ENCODE data around the gene PADI1. TPM values are rescaled to one million over a fixed set of nuclear protein-coding genes. Genes with fewer than 3 reads are reported as not detected.

PADI1 gene
- total and polyA plus RNA-seq, 2 of the 8 experiments (the other 6 are each of a cell fraction or from before 2014, with no cell fraction given) = 0.20 to 0.30 TPM

DNA sequence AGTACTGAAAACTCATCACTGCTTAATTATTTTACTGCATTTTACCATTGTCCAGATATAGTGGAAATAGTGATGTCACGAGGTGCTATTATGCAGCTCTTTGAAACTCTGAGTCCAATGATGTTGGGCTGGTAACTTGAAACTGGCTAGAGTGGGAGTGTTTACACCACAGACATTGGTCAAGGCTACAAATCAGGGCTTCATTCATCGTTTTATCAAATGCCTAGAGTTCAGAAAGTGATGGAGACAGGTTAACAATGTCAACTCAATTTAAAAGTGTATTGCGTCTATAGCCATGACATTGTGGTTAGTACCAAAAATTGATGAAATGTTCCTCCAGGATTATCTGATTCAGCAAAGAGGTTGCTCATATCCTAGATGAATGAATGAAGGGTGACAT, 12.7 kb downstream of the PADI1 start:
- POLR2A ChIA-PET (ENCODE audit: partially characterized antibody) = no interaction called here
- 84% methylated on average over 3 of the region's 3 CpGs; no CpG with 5 or more reads in 1 of the 2 experiments for WGBS, 2 experiments (ENCODE audit: extremely low coverage in 1 of 2, insufficient coverage in 1 of 2, insufficient read length in 1 of 2, insufficient replicate concordance in 2 of 2, low coverage in 1 of 2, low lambda C conversion rate in 2 of 2, missing lambda C conversion rate in 1 of 2)
- H2AK5ac ChIP-seq (ENCODE audit: low read depth, low read length) = no peak overlapping the region
- peaks cover 0 to 3% (median 0%) of the 10 kb centered on the region in 4 experiments; a peak in 2 of 7 replicates for H3K27me3 ChIP-seq (replicated peaks in 1 of 4; ENCODE audit: control insufficient read depth in 3 of 4, extremely low read depth in 1 of 4, insufficient read depth in 3 of 4, low read length in 3 of 4)
- H3K18ac ChIP-seq (ENCODE audit: extremely low read depth, low read length) = no peak overlapping the region
- H3K36me3 ChIP-seq (ENCODE audit: control insufficient read depth in 2 of 4, insufficient read depth in 4 of 4, low read length in 3 of 4) = no peaks in the 10 kb centered on the region
- H2BK120ac ChIP-seq (replicated peaks; ENCODE audit: low read depth, low read length) = no peak overlapping the region
- no peak overlapping the region for H3K56ac ChIP-seq (replicated peaks; ENCODE audit: insufficient read length, low read depth, low read length)
- H4K8ac ChIP-seq (ENCODE audit: extremely low read depth, insufficient read depth, low read length) = no peak overlapping the region
- no peak for FAIRE-seq
- H2BK15ac ChIP-seq (ENCODE audit: low read length) = no peak overlapping the region
- H2AFZ ChIP-seq (ENCODE audit: low read length) = no peak overlapping the region
- no peak overlapping the region for H2BK5ac ChIP-seq (ENCODE audit: low read depth, low read length)
- peaks cover 0 to 11% (median 4%) of the 10 kb centered on the region in 4 experiments; a peak in 6 of 7 replicates for H3K4me1 ChIP-seq (replicated peaks in 1 of 4; ENCODE audit: control insufficient read depth in 3 of 4, insufficient read depth in 4 of 4, low read length in 3 of 4)
- no peak overlapping the region for H3K23ac ChIP-seq (ENCODE audit: insufficient read length)
- H3K4me2 ChIP-seq (ENCODE audit: insufficient read depth in 1 of 2, low read depth in 2 of 2, low read length in 2 of 2) = no peak overlapping the region
- H3K79me2 ChIP-seq (ENCODE audit: control insufficient read depth in 1 of 2, insufficient read depth in 2 of 2, low read length in 2 of 2) = no peaks in the 10 kb centered on the region
- no peak overlapping the region for H2BK20ac ChIP-seq (ENCODE audit: low read length)
- H4K20me1 ChIP-seq (replicated peaks in 1 of 2; ENCODE audit: control insufficient read depth in 1 of 2, insufficient read depth in 2 of 2, low read length in 2 of 2) = no peaks in the 10 kb centered on the region
- H4K91ac ChIP-seq (replicated peaks; ENCODE audit: insufficient read length, low read length) = no peak overlapping the region
- H3K4me3 ChIP-seq (ENCODE audit: extremely low read depth in 1 of 4, insufficient read depth in 2 of 4, low read depth in 3 of 4, low read length in 4 of 4) = no peak overlapping the region
- no peak overlapping the region for H3K14ac ChIP-seq (ENCODE audit: insufficient read length)
- no peak overlapping the region for H3K4ac ChIP-seq (replicated peaks; ENCODE audit: insufficient read length, low read depth, low read length)
- no peaks in the 10 kb centered on the region for H3K9me3 ChIP-seq (ENCODE audit: insufficient read depth in 2 of 2, low read depth in 1 of 2, low read length in 1 of 2)
- CTCF ChIA-PET (ENCODE audit: partially characterized antibody) = no interaction called here
- H3K9ac ChIP-seq (replicated peaks in 1 of 4; ENCODE audit: extremely low read depth in 1 of 4, low read depth in 3 of 4, low read length in 3 of 4) = no peak overlapping the region
- no peak overlapping the region for H3K27ac ChIP-seq (ENCODE audit: low read depth, low read length)
- H3K79me1 ChIP-seq (ENCODE audit: low read depth, low read length) = no peaks in the 10 kb centered on the region; the same call in 1 of the 2 replicates
- no peaks in the 10 kb centered on the region for H3K23me2 ChIP-seq (ENCODE audit: low read depth, low read length)
- no peak overlapping the region for H2BK12ac ChIP-seq (ENCODE audit: low read depth, low read length)
- DNase-seq (ENCODE audit: low read depth in 1 of 2, low spot score in 2 of 2) = no peak
- H4K5ac ChIP-seq (ENCODE audit: insufficient read length, low read depth, low read length) = no peak overlapping the region
- TF ChIP-seq SP2 (IDR thresholded peaks at IDR 0.05; ENCODE audit: low read length) (no peak), JUN (IDR thresholded peaks at IDR 0.05; ENCODE audit: low read depth, low read length) (no peak), GTF2F1 (IDR thresholded peaks at IDR 0.05; ENCODE audit: borderline replicate concordance, low read depth, low read length) (no peak), KDM4A (IDR thresholded peaks at IDR 0.05; ENCODE audit: low read depth, low read length, severe bottlenecking) (no peak), KDM1A (IDR thresholded peaks at IDR 0.05; ENCODE audit: borderline replicate concordance, low read length) (no peak), CBX5 (IDR thresholded peaks at IDR 0.05; ENCODE audit: low read depth, low read length) (no peak), SAP30 (IDR thresholded peaks at IDR 0.05; ENCODE audit: insufficient read depth, insufficient replicate concordance, low read length) (no peak), TAF7 (optimal IDR thresholded peaks at IDR 0.05; ENCODE audit: borderline replicate concordance, low read depth, low read length) (no peak), TBP (IDR thresholded peaks at IDR 0.05; ENCODE audit: low read depth, low read length) (no peak), RXRA (IDR thresholded peaks at IDR 0.05; ENCODE audit: insufficient read depth, low read depth, low read length) (no peak), BRCA1 (IDR thresholded peaks at IDR 0.05; ENCODE audit: low read depth, low read length) (no peak)
- TF ChIP-seq, protein P1, sequence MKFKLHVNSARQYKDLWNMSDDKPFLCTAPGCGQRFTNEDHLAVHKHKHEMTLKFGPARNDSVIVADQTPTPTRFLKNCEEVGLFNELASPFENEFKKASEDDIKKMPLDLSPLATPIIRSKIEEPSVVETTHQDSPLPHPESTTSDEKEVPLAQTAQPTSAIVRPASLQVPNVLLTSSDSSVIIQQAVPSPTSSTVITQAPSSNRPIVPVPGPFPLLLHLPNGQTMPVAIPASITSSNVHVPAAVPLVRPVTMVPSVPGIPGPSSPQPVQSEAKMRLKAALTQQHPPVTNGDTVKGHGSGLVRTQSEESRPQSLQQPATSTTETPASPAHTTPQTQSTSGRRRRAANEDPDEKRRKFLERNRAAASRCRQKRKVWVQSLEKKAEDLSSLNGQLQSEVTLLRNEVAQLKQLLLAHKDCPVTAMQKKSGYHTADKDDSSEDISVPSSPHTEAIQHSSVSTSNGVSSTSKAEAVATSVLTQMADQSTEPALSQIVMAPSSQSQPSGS (IDR thresholded peaks at IDR 0.05; ENCODE audit: low read length) = no peak
